ENCODE measurements around the gene ADM.
"Not testable (repeated sequence)": the region's sequence is repeated elsewhere in the genome, so short reads cannot be mapped to it uniquely, and the experiment has no call there.

ADM gene, protein sequence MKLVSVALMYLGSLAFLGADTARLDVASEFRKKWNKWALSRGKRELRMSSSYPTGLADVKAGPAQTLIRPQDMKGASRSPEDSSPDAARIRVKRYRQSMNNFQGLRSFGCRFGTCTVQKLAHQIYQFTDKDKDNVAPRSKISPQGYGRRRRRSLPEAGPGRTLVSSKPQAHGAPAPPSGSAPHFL
- 1.5 to 6.4 (median 3.0) reads per million in 4 donors for total RNA-seq

DNA sequence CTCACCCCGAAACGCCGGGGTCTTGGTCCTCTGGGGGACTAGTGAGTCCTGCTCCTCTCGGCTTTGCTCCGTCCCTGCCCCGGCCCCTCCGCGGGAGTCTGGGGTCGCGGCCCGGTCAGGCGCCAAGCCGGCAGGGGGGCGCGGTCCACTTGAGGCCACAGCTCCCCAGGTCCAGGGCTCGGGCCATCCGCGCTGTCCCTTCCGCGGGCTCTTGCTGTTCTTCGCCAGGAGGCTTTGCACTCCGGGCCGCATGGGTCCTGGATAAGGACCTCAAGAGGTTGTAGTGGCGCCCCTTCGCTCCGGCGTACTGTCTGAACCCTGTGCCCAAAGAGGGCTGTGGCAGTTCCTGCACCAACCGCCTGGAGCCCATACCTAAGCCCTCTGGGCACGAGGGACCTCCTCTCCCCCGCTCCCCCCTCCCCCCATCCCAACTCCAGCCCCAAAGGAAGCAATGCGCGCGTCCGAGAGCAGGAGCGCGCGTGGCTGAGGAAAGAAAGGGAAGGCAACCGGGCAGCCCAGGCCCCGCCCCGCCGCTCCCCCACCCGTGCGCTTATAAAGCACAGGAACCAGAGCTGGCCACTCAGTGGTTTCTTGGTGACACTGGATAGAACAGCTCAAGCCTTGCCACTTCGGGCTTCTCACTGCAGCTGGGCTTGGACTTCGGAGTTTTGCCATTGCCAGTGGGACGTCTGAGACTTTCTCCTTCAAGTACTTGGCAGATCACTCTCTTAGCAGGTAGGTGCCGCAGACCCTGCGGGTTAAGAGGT lies at the start of gene ADM:
TSS of gene ADM (plus strand) at position 579 of the 767 bp plus-strand sequence. CDS start 628 bp downstream, outside the sequence.
- peak in 3 of 5 donors; percentile 26 to 34 (median 27) for DNase-seq

DNA sequence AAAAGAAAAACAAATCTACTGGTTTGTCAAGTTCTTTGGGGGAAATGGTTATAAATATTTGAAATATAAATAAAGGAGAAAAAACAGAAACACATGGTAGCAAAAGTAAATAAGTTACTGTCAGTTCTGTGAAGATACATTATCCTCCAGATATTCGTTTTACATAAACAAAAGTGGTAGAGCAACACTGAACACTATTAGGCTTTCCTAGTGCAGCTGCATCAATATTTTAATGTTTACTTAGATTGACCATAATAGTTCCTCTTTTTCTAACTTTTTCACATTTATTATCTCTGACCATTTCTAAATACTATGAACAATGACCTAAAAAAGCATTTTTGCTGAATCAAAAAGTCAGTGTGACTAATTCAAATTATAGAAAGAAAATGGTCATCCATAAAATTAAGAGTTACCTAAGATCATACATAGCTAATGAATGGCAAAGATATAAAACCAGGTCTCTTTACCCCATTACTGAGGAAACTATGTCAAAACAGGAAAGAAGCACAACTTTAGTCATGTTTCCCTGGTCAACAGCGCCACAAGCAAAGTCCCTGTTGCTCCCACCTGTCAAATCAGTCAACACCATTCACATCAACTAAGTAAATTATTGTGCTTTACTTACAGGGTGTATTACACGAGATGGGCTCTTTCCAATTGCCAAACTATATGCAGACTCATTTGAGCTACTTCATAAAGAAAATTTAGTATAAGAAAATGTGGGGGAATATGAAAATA lies 49.3 kb upstream of the ADM start:
- no peak for DNase-seq

GRCh38 chr11:10257478-10257877 lies 47.4 kb upstream of the ADM start:
- DNase-seq: no peak

- no peak for DNase-seq
These were observed 43.1 kb upstream of the ADM start for GRCh38 chr11:10261821-10262220.

- no peak for DNase-seq
These were observed 40.9 kb upstream of the ADM start for GRCh38 chr11:10263929-10264328.

- DNase-seq: not testable (repeated sequence)
These were observed 40.2 kb upstream of the ADM start for GRCh38 chr11:10264716-10265115.

DNA sequence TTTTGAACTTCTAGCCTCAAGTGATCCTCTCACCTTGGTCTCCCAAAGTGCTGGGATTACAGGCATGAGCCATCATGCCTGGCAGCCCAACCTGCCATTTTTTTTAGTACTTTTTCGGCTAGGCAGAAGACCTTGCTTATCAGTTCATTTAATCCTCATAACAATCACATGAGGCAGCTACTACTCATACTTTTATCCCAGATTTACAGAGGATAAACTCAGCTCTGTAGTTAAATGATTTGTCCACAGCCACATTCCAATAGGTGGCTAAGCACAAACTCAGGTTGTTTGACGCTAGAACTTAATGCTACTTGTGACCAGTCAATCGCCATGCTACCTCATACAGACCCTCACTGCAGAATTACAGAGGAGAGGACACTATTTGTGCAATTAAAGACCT lies 38.9 kb upstream of the ADM start:
- DNase-seq: no peak

DNA sequence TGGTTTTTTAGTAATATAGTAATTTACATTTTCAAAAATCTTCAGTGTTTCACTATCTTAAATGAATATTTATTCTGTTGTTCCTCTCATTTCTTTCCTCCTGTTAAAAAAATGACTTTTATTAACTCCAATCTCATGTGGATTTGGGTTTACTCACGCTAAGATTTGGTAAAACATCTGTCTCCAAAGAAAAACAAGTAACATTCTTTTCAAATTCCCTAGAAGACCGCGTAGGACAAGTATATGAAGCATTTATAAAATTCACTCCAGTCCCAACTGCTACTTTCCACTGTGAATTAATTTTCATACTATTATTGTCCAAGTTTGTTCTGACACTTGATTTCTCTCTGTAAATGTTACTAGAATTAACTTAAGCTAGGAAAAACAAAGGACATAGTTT lies 37.1 kb upstream of the ADM start:
- DNase-seq: no peak

DNA sequence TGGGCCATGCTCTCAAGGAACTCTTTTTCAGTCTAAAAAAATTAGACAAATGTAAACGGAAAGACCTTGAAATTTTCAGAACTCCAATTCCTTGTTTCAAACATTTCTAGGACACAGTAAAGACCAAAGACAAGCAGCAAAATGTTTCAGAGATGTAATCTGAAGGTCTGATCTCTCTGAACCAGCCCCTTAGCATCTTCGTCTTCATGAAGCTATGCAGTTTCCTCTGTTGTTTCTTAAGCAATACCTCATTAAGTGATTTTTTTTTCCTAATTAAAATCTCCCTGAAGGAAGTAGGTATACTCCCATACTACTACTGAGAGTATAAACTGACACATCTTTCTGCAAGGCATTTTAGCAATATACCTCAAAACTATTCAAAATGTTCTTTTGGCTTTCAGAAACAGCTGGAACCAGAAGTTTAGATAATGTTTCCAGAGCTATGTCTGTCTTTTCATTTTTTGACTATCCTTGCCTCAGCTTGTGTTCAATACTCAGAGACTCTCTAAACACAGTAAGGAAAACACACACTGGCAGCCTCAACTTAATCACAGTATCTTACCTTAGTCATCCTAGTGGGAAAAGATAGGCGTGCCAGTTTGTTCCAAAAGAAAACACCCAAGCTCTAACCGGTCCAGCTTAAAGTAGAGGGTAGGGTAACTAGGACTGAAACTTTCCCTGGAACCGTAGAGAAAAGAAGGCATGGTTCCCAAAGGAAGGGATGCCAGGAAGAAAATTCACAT lies 36.0 kb upstream of the ADM start:
- no peak for DNase-seq

GRCh38 chr11:10272132-10272531 lies 32.7 kb upstream of the ADM start:
- DNase-seq: no peak

DNA sequence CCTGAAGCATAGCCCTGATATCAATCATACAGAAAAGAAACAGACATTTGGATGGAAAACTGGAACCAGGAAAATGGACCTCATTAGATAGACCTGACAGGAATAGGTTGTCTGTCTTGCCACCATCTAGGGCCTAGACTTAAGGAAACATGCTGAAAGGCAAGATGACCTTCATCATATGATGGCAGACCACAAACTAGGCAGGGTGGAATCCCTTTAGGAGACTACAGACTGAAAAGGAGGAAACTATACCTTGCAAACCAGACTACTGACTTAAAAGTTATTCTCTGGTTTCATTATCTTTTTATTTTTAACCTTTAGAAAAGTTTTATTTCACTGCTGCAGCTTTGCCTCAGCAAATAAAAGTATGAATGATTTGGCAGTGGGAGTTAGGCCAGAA lies 31.1 kb upstream of the ADM start:
- DNase-seq: no peak

DNA sequence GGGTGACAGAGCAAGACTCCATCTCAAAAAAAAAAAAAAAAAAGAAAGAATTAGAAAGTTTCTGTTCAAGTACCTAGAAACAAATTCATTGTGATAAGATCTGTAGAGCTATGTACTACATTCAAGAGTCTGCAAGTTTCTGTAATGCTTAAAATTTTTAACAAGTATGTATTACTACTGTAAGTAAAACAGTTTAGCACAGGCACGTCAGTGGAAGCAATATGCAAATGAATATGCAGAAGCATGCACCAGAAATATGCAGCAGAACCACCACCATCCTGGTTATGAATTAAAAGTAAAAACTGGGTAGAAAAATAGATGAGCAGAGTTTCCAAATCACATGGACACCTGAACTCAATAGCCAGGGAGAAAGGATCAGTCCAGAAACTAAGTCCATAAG lies 30.1 kb upstream of the ADM start:
- DNase-seq: no peak

GRCh38 chr11:10275714-10276113 lies 29.2 kb upstream of the ADM start:
- DNase-seq: no peak

DNA sequence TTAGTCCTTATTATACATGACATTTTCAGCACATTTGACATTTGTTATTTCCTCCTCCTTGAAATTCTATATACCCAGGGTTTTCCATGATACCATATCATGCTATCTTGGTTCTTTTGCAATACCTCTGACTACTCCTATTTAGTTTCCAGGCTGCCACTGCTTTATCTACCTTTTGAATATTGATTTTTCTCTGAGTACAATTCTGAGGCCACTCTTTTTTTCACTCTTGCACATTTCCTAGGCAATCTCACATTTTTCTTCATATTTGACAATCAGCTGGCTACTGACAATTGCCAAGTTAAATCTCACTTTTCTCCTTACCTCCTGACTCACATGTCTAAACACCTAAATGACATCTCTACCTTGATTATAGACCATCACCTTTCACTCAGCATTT lies 22.8 kb upstream of the ADM start:
- no peak for DNase-seq

DNA sequence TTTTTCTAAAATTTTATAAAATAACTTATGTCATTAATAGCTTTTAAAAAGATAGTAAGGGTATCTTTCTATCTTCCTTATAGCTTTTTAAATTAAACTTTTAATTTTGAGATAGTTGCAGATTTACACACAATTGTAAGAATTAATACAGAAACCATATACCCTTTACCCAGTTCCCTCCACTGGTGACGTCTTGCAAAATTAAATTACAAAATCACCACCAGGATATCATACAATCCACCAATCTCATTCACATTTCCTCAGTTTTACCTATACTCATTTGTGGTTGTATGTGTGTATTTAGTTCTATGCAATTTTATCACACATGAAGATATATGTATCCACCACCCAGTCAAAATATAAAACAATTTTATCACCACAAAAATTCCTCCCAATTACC lies 20.9 kb upstream of the ADM start:
- no peak for DNase-seq

DNA sequence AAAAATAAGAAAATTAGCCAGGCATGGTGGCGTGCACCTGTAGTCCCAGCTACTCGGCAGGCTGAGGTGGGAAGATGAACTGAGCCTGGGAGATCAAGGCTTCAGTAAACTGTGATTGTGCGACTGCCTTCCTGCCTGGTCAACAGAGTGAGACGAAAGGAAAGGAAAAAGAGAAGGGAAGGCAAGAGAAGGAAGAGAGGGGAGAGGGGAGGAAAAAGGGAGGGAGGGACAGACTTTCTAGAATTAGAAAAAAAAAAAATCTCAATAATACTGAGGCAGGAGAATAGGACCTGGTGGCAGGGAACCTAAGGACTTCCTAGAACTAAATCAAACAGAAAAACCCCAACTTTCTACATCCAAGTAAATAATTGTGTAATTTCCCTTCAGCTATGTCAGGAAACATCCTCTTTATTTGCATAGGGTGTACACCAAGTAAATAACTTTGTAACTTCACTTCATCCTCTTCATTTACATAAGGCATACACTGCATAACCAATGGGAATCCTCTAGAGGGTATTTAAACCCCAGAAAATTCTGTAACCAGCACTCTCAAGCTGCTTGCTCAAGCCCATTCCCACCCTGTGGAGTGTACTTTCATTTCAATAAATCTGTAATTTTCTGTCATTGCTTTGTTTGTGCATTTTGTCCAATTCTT lies 19.6 kb upstream of the ADM start:
- no peak for DNase-seq

- DNase-seq: no peak
These were observed 17.7 kb upstream of the ADM start for GRCh38 chr11:10287140-10287539.

DNA sequence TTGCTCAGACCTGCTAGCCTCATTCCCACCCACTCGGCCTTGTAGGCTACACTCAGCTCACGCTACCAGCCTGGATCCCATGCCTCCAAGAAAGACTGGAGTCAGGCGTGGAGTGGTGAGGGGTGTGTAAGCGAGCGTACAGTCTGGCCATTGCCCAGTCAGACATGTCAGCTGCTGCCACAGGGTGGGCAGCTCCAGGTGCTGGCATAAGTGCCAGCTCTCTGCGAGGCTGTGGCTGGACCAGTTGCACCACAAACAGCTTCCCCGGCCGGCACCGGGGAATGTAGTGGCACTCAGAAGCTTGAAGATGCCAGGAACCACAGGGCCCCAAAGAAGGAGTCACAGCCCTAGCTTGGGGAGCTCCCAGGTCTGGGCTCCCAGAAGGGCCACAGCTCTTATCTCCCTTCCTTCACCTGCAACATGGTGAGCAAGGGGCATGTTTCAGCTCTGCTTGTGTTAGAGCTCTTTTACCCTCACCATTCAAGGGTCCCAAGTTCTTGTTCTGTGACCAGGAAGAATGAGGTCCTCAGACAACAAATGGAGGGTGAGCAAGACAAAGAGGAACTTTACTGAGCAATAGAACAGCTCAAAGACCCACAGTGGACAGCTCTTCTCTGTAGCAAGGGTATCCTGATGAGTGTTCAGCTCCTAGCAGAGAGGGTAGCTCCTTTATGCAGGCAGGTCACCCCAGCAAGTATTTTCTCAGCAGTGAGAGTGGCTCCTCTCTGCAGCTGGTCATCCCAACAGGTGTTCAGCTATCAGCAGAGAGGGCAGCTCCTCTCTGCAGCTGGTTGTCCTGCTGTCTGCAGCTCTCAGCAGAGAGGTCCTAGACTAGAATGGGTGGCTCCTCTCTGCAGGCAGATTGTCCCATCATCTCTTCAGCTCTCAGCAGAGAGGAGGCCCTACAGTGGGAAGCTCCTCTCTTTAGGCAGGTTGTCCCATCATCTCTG lies 16.8 kb upstream of the ADM start:
- no peak for DNase-seq

DNA sequence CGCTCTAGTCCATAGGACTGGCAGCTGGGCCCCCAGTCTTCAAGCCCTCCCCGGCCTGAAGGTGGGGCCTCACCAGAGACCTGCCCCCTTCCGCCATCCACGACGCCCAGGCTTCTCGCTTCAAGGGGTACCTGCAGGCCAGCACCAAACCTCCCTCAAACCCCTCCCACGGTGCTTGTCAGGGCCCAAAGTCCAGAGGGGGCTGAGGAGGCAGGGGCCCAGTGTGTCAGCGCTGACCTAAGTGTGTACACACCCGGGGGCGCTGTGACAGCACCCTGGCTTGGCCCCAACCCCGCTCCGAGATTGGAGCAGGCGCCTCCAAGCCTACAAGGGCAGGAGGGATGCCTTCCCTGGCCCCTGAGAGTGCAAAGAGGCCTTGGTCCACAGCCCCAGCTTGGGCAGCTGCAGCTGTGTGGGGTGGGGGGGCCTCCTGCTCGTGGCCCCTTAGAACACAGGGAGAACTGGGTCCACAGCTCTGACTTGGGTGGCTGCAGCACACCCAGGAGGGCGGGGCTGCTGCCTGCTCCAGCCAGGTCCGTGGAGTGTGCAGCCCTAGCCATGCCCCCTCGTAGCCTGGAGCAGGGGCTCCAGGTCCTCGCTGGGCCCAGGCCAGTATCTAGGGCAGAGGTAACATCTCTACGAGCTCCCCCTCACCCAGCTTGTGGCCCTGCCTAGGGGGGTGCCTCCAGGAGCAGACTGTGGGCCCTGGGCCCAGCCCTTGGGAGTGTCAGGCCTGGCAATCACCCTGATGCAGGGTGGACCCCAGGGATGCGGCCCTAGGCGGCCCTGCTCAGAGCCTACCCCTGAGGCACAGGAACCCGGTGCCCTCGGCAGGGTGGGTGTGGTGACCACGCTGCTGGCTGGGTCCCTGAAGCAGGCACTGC lies 15.8 kb upstream of the ADM start:
- DNase-seq: no peak

DNA sequence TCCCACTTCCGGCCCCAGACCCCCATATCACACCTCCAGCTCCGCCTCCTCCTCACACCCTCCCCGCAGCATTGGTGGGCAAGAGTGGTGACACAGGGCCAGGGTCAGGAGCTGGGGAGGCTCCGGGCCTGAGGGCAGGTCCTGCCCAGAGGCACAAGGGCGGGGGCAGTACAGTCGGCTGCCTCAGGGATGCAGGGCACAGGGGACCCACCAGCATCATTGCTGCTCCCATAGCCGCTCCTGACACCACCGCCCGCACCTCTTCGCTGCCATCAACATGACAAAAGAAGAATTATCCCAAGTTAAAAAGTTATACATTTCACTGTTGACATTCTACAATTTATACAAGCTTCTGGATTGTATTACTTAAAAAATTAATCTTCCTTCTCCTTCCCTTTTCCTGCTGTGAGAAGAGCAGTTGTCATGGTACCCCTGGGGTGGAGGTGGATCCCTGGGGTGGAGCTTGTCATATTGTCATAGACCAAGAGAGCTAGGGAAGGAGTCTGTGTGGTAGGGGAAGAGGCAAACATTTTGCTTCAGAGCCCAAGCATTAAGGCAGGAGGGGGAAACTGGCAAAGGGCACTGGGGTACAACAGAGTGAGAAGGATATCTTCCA lies 15.0 kb upstream of the ADM start:
- DNase-seq: no peak
